SKM-1 treated with dmso at 0.1 percent for 144 hours (cell line): ENCODE measurements around the gene GH1.
A peak's percentile ranks its signal among the peaks of the same experiment; 100 is the strongest.
"Not testable (repeated sequence)": the region's sequence is repeated elsewhere in the genome, so short reads cannot be mapped to it uniquely, and the experiment has no call there.

ENCODE experiments used
- DNase-seq: peaks from one replicate; lab custom pipeline; 2025; ENCODE audit not compliant: unreplicated experiment; lab: John Stamatoyannopoulos, UW

The GH1 gene

DNA sequence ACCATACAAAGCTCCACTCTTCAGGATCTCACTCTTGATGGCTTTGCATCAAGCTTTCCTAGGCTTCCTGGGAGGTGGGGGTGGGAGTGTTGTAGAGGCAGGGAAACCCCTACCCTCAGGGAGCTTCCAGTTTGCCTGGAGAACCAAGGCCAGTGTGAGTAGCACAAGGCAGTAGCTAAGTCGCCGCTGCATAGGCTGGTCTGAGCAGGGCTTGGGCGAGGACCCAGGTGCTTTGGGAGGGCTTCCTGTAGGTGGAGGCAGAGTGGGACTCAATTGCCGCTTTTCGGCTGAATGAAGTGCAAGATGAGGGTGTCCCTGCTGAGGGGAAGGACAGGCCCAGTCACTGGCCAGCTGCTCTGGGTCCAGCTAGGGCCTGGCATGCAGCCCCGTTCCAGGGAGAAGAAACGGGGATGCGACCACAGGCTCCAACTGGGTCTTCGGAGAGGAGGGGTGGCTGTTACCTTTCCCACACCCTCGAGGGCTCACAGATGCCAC, 9.6 kb upstream of the GH1 start:
- DNase-seq, result no peak

DNA sequence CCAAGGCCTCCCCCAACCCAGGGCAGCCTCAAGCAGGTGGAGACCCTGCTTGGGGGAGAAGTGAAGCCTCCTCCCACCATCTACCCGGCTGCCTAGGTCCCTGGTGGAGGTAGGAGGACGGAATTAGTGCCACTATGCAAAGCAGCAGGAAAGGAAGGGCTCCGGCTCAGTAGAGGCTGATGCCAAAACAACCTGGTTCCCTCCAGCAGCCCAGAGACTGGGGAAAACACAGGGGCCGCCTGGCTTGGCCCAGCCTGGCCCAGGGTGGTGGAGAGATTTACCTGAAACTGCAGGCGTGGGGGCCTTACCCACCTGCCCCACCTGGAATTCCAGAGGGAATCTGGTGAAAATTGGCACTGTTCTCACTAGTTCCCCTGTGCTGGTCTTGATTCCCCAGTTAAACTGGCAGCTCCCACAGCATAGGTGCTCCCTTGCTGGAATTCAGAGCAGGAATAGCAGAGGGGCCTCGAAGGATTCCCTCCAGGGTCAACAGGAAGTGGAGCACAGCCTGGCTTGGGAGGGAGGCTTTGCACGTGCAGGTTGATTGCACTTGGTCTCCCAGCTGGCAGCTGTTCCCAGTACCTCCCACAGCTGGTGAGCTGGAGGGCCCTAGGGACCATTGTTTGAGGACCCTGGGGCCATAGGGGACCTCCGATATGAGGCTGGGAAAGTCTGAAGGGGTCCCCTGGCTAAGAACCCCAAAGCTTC, 9.0 kb upstream of the GH1 start:
- DNase-seq, result no peak

DNA sequence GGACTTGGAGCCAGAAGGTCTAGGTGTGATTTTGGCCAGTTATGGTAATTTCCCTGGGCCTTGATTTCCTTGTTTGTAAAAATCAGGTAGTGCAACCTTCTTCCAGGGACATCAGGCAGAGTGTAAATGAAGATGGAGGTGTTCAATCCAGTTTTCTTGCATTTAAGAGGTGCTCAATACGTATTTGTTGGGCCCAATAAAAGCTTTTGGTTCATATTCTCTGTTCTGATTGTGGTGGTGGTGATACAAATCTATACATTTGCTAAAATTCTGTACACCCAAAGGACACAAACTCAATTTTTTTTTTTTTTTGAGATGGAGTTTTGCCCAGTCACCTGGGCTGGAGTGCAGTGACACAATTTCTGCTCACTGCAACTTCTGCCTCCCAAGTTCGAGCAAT, 7.5 kb upstream of the GH1 start:
- DNase-seq, result no peak

DNA sequence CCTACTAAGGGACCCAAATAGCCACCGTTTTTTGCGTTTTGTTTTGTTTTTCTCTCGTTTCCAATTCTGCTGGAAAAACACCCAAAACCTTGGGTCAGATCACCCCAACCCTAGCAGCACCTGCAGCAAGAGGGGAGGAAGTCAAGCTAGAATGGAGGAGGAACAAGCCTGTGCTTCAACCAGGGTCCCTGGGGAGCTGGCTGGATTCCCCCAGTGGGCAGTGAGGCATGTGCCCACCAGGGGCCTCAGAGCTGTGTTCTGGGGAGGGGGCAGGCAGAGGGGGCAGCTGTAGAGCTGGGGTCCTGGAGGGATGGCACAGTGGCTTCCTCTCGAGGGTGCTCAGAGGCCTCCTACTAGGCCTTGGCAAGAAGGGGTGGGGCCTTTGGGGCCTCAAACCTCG, 7.0 kb upstream of the GH1 start:
- no peak for DNase-seq

GRCh38 chr17:63922402-63922801, 3.8 kb upstream of the GH1 start:
- not testable (repeated sequence) for DNase-seq

DNA sequence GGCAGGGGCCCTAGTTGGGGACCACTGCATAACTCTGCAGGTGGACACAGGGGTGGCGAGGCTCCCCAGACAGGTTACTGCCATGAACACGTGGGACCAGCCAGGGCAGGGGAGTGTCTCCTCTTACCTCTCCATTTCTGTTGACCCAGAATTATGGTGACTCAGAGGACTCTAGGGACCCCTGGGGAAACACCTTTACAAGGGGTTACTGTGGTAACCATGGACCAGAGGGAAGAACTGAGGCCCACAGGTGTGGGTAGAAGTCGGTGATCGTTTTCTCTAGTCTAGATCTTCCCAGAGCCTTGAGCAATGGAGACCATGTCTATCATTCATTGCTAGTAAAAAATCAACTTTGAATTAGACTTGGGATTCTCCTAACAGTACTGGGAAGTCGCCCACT, 2.1 kb upstream of the GH1 start:
- DNase-seq, result not testable (repeated sequence)

- not testable (repeated sequence) for DNase-seq
Measured at GRCh38 chr17:63920050-63920449, 1.4 kb upstream of the GH1 start.

GRCh38 chr17:63919311-63919723, 678 bp upstream of the GH1 start:
- peak; percentile 61 for DNase-seq

DNA sequence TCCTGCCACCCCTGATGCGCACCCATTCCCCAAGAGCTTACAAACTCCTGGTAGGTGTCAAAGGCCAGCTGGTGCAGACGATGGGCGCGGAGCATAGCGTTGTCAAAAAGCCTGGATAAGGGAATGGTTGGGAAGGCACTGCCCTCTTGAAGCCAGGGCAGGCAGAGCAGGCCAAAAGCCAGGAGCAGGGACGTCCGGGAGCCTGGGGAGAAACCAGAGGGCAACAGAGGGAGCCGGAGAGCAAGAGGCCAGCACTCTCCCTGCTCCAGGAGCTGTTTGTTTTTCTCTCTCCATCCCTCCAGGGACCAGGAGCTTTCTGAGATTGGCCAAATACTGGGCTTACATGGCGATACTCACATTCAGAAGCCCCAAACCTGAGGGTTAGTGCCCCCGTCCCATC, 334 bp downstream of the GH1 start:
- DNase-seq, result no peak

- DNase-seq, result no peak
Measured at GRCh38 chr17:63917646-63918045, 993 bp downstream of the GH1 start.

DNA sequence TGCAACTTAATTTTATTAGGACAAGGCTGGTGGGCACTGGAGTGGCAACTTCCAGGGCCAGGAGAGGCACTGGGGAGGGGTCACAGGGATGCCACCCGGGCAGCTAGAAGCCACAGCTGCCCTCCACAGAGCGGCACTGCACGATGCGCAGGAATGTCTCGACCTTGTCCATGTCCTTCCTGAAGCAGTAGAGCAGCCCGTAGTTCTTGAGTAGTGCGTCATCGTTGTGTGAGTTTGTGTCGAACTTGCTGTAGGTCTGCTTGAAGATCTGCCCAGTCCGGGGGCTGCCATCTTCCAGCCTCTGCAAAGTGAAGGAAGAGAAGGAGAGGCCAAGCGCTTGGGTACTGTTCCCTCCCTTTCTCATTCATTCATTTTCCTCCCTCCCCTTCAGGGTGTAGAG, 1.4 kb downstream of the GH1 start:
- not testable (repeated sequence) for DNase-seq

DNA sequence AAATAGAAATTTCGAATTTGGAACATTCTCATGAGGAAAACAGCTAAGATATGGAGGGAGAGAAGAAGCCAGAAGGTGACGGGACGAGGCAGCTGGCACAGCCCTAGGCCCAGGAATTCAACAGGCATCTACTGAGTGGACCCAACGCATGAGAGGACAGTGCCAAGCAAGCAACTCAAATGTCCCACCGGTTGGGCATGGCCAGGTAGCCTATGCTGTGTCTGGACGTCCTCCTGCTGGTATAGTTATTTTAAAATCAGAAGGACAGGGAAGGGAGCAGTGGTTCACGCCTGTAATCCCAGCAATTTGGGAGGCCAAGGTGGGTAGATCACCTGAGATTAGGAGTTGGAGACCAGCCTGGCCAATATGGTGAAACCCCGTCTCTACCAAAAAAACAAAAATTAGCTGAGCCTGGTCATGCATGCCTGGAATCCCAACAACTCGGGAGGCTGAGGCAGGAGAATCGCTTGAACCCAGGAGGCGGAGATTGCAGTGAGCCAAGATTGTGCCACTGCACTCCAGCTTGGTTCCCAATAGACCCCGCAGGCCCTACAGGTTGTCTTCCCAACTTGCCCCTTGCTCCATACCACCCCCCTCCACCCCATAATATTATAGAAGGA, 2.0 kb downstream of the GH1 start:
- DNase-seq, result no peak

DNA sequence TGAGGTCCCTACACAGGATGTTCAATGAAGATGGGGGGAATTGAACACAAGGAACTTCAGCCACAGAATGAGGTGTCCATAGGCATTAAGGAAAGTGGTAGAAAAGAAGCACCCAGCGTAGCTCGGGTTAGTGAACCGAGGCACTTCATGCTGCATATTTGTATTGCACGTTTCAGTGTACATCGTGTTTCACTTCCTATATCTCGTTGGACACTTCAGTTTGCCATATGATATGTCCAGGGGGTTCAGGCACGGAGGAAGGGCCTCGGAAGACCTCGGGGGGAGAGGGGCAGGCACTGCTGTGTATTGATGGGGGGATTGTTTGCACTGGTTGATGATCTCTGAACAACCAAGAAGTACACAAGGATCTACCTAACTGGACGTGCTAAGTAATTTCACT, 2.9 kb downstream of the GH1 start:
- DNase-seq, result not testable (repeated sequence)

DNA sequence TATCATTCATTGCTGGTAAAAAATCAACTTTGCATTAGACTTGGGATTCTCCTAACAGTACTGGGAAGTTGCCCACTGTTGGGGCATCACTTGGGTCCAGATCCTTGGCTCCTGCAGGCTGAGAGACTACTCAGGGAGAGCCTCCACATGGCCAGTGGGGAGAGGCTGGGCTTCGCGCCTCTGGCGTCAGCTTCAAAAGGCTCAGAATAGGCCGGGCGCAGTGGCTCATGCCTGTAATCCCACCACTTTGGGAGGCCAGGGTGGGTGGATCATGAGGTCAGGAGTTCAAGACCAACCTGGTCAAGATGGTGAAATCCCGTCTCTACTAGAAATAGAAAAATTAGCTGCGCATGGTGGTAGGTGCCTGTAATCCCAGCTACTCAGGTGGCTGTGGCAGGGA, 4.2 kb downstream of the GH1 start:
- no peak for DNase-seq

DNA sequence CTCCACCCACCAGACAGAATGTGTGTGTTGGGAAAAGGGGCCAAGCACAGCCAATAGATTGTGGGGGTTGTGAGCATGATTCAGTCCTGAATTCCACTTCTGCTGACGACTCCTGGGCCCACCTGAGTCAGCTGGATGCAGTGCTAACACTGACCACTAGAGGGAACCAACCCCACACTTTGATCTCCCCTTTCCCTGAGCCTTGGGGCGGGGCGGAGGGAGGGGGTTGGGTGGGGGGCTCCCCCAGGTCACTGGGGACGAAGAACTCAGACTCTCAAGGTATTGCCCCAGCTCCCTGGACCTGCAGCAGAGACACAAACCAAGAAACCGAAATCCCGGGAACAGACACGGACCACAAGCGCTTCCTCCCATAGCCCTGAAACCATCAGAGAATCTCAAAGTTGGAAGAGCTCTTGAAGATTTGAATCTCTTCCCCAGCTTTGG, 7.0 kb downstream of the GH1 start:
- DNase-seq, result peak; percentile 7

GRCh38 chr17:63911041-63911635, 7.5 kb downstream of the GH1 start, which contains the start of gene CSHL1:
TSS of gene CSHL1 (minus strand) at chr17:63911258. CDS start at chr17:63911196, 62 bp downstream.
- DNase-seq, result no peak

DNA sequence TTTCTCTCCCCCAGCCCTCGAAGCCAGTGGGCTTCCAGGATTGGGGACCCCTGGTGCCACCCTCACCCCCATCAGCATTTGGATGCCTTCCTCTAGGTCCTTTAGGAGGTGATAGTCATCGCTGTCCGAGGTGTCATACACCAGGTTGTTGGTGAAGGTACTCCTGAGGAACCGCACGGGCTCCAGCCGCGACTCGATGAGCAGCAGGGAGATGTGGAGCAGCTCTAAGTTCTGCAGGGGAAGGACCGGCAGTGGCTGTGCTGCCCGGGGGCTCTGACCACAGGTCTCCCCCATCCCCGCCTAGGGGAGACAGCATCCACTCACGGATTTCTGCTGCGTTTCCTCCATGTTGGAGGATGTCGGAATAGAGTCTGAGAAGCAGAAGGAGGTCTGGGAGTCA, 8.5 kb downstream of the GH1 start:
- no peak for DNase-seq

- DNase-seq, result not testable (repeated sequence)
Measured at GRCh38 chr17:63909586-63909985, 9.1 kb downstream of the GH1 start.

GRCh38 chr17:63907161-63907778, 11.4 kb downstream of the GH1 start:
- peak; percentile 9 for DNase-seq

GRCh38 chr17:63904796-63905195, 13.8 kb downstream of the GH1 start:
- DNase-seq, result not testable (repeated sequence)

DNA sequence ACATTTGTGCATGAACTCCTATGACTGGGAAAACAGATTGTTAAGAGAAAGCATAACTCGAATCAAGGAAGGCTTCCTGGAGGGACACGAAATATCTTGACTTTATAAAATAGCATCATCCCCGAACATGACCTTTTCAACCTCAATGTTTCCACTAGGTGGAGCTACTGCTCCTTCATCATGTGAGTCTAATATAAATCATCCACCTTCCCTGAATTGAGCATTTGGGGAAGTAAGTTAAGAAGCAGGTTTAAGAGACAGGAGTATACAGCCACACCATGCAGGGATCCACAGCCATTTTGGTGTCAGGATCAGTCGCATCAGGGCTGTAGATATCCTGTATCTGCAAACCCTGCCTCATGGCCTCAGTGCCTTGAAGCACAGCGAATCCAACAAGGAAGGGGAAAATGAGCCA, 14.8 kb downstream of the GH1 start:
- not testable (repeated sequence) for DNase-seq

- not testable (repeated sequence) for DNase-seq
Measured at GRCh38 chr17:63901971-63902370, 16.7 kb downstream of the GH1 start.
